Activated T-cell treated with anti-CD3 and anti-CD28 coated beads, Interleukin-2, amount 50 U/mL, for 24 hours (primary cell): ENCODE measurements around the gene MAGI1.

Experiments
- DNase-seq: peaks from one replicate; pipeline ENCODE4 v3.0.0-alpha.2; 2020
- H3K27ac Mint-ChIP-seq: 2 replicates; pipeline ENCODE4 v1.8.0; 2020; ENCODE audit warnings: mild to moderate bottlenecking, mixed read lengths
- H3K27me3 Mint-ChIP-seq: 2 replicates; pipeline ENCODE4 v1.8.0; 2020; ENCODE audit warnings: mixed read lengths
- H3K36me3 Mint-ChIP-seq: 2 replicates; pipeline ENCODE4 v1.8.0; 2020; ENCODE audit warnings: low read depth, mixed read lengths
- H3K4me1 Mint-ChIP-seq: 2 replicates; pipeline ENCODE4 v1.8.0; 2020; ENCODE audit warnings: low read depth, mixed read lengths
- H3K4me3 Mint-ChIP-seq: 2 replicates; pipeline ENCODE4 v1.8.0; 2020; ENCODE audit warnings: mild to moderate bottlenecking, moderate library complexity, mixed read lengths
- H3K9me3 Mint-ChIP-seq: 2 replicates; pipeline ENCODE4 v1.8.0; 2020; ENCODE audit warnings: mixed read lengths

Gene MAGI1

DNA sequence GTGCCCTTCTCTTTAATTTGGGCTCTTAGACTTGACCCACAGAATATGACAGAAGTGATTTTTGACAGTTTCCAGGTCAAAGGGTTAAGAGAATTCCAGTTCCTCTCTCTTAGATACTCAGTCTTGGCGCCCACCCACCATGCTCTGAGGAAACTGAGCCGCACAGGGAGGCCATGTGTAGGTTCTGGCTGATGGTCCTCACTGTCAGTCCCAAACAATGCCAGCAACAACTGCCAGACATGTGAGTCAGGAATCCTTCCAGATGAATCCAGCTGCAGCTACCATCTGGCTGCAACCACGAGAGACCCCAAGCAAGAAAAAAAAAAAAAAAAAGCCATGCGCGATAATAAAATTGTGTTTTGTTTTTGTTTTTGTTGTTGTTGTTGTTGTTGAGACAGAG is 326.6 kb downstream of the MAGI1 start:
- Mint-ChIP-seq H3K36me3 (no peaks in the 10 kb centered on the region), H3K9me3 (peaks cover 2% of the 10 kb centered on the region), H3K4me3 (no peak overlapping the region), H3K27me3 (no peaks in the 10 kb centered on the region), H3K27ac (no peak overlapping the region), H3K4me1 (no peaks in the 10 kb centered on the region)
- no peak for DNase-seq

DNA sequence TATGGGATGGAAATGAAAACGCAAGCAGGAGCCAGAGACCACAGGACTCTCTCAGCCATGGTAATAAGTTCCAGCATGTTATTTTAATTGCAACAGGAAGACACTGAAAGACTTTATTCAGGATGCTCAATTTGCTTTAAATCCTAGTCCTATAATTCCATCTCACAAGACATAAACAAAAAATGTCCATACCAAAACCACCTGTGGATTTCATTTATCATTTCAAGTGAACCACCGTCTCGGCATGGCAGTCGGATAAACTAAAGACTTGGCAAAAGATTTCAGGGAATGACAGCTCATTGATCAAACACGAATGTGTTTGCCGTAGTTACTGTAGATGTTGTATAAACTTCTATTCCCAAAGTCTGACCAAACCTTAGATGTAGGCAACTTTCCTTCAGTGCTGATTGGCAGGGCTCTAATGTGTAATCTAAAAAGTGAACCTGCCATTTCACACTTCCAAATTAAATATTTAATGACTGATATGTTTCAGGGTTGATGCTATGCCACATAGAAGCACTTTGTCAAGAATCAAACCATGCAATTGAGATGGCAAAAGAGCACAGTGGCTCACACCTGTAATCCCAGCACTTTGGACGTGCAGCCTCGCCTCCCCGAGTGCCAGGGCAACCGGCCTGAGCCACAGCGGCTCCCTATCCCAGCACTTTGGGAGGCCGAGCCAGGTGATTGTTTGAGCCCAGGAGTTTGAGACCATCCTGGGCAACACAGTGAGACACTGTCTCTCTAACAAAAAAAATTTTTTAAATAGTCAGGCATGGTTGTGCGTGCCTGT is 331.7 kb downstream of the MAGI1 start:
- no peak overlapping the region for H3K27ac Mint-ChIP-seq
- no peaks in the 10 kb centered on the region for H3K36me3 Mint-ChIP-seq
- H3K4me1 Mint-ChIP-seq: no peaks in the 10 kb centered on the region
- DNase-seq: no peak
- no peaks in the 10 kb centered on the region for H3K27me3 Mint-ChIP-seq
- H3K4me3 Mint-ChIP-seq: no peak overlapping the region
- peaks cover 2% of the 10 kb centered on the region for H3K9me3 Mint-ChIP-seq

DNA sequence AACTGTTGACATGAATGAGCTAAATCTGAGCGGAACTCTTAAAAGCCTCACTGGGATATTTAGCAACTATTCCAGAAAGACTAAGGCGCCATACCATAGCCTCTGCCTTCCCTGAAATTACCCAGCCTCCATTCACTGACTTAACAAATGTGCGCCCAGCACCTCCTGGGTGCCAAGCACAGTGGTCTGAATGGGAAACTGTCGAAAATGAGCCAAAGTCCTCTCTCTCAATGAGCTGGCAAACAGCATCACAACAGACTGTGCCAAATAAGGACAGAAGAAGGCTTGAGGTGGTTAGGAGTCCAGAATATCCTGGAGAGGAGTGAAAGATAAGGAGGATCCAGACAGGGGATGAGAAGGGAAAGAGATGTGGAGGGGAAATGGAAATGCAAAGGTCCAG is 332.4 kb downstream of the MAGI1 start:
- Mint-ChIP-seq H3K9me3 (peaks cover 2% of the 10 kb centered on the region), H3K27me3 (no peaks in the 10 kb centered on the region), H3K4me3 (no peak overlapping the region), H3K36me3 (no peaks in the 10 kb centered on the region), H3K4me1 (no peaks in the 10 kb centered on the region), H3K27ac (no peak overlapping the region)
- no peak for DNase-seq

DNA sequence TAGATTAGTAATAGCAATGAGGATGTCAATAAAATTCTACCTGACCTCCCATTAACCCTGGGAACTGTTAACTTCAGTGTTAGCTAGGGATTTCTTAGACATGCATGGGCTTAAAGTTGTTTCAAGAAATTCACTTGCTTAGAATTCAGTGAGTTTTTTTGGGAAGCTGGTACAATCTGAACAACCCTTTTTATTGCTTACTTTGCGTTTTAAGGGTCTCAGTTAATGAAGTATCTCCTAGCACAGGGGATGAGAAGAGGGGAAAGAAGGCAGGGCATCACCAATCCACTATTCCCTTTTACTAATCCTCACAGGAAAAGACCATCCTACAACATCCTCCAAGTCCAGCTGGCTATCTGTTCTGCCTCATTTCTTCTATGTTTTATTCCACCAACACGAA is 334.9 kb downstream of the MAGI1 start:
- Mint-ChIP-seq H3K9me3 (peaks cover 2% of the 10 kb centered on the region), H3K27me3 (no peaks in the 10 kb centered on the region), H3K27ac (no peak overlapping the region), H3K4me3 (no peak overlapping the region), H3K4me1 (no peaks in the 10 kb centered on the region), H3K36me3 (no peaks in the 10 kb centered on the region)
- no peak for DNase-seq

DNA sequence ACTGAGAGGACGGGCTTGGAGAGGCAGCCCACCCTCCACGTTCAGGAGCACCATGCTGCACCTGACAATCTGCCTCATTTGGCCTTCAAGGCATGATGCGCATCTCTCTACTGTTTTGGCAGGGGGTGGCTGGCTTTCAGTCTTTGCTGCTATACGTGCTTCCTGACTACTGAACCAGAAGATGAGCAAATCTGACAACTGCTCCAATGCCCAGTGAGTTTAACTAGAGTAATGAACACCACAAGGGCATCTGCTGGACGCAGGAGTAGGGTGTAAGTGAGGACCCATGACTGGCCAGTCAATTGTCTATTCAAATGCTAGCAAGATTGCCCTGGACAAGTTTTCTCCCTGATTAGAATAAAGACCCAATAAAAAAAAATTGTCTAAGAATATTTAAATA is 335.7 kb downstream of the MAGI1 start:
- H3K9me3 Mint-ChIP-seq: peaks cover 2% of the 10 kb centered on the region
- no peaks in the 10 kb centered on the region for H3K27me3 Mint-ChIP-seq
- no peaks in the 10 kb centered on the region for H3K36me3 Mint-ChIP-seq
- H3K4me1 Mint-ChIP-seq: no peaks in the 10 kb centered on the region
- no peak overlapping the region for H3K4me3 Mint-ChIP-seq
- no peak overlapping the region for H3K27ac Mint-ChIP-seq
- no peak for DNase-seq

DNA sequence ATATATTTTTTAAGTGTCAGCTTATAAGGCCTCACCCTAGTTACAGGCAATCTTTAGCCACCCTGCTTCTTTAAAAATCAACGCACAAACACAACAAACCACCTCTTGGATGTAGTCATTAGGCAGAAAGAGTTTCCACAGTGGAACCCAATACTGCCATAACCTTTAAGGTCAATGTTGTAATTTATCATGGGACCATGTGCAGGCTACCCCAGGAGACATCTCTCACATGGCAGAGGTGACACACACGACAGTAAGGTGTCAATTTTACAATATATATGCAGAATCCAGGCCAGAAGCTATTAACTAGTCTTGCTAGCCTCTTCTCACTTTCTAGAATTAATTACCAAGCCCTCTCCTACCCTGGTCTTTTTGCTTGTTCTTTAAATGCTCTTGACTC is 336.5 kb downstream of the MAGI1 start:
- H3K4me1 Mint-ChIP-seq: no peaks in the 10 kb centered on the region
- DNase-seq: no peak
- no peaks in the 10 kb centered on the region for H3K36me3 Mint-ChIP-seq
- H3K27ac Mint-ChIP-seq: no peak overlapping the region
- no peaks in the 10 kb centered on the region for H3K27me3 Mint-ChIP-seq
- H3K4me3 Mint-ChIP-seq: no peak overlapping the region
- peaks cover 2% of the 10 kb centered on the region for H3K9me3 Mint-ChIP-seq

DNA sequence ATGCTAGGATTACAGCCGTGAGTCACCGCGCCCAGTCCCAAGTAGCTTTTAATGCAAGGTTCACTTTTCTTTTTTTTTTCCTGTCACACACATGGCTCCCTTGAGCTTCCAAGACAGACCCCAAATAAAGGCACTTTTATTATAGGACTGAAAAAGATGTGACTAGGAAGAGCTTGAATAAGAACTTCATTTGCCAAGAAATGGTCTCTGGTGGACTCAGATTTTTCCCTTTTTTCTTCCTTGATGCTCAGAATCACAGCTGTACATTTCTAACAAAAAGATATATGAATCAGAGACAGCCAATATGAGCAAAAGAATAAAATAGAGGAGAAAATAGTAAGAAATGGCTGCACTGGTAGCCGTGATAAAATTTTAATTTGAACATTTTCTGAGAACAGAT is 337.2 kb downstream of the MAGI1 start:
- H3K27ac Mint-ChIP-seq: no peak overlapping the region
- no peak for DNase-seq
- peaks cover 2% of the 10 kb centered on the region for H3K9me3 Mint-ChIP-seq
- H3K27me3 Mint-ChIP-seq: no peaks in the 10 kb centered on the region
- no peaks in the 10 kb centered on the region for H3K36me3 Mint-ChIP-seq
- no peaks in the 10 kb centered on the region for H3K4me1 Mint-ChIP-seq
- H3K4me3 Mint-ChIP-seq: no peak overlapping the region

GRCh38 chr3:65689436-65689835 is 349.3 kb downstream of the MAGI1 start:
- no peaks in the 10 kb centered on the region for H3K36me3 Mint-ChIP-seq
- no peaks in the 10 kb centered on the region for H3K27me3 Mint-ChIP-seq
- H3K4me3 Mint-ChIP-seq: no peak overlapping the region
- H3K27ac Mint-ChIP-seq: no peak overlapping the region
- H3K9me3 Mint-ChIP-seq: no peaks in the 10 kb centered on the region
- no peak for DNase-seq
- H3K4me1 Mint-ChIP-seq: no peaks in the 10 kb centered on the region

DNA sequence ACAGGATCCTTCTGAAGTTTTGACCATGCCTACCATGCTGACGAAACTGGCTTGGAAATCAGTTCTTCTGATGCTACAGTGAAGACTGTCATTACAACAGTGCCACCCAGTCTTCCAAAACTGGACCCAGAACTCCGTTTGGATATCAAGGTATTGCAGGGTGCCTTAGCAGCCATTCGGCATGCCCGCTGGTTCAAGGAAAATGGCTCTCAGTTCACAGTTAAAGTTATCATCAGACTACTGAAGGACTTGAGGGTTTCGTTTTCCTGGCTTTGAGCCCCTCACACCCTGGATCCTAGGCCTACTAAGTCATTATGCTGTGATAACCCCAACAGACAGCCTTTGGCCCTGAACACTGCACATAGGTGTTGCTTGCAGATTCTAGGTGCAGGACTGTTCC is 351.0 kb downstream of the MAGI1 start:
- Mint-ChIP-seq H3K4me3 (no peak overlapping the region), H3K9me3 (no peaks in the 10 kb centered on the region)
- DNase-seq: no peak

GRCh38 chr3:65685621-65686235 is 353.0 kb downstream of the MAGI1 start:
- H3K9me3 Mint-ChIP-seq: no peaks in the 10 kb centered on the region
- no peak overlapping the region for H3K4me3 Mint-ChIP-seq
- no peaks in the 10 kb centered on the region for H3K36me3 Mint-ChIP-seq
- no peak for DNase-seq
- H3K27ac Mint-ChIP-seq: no peak overlapping the region
- H3K4me1 Mint-ChIP-seq: no peaks in the 10 kb centered on the region
- H3K27me3 Mint-ChIP-seq: no peaks in the 10 kb centered on the region

More for the DNA sequence above, 351.0 kb downstream of the MAGI1 start:
- Mint-ChIP-seq H3K36me3 (no peaks in the 10 kb centered on the region), H3K27me3 (no peaks in the 10 kb centered on the region), H3K27ac (no peak overlapping the region), H3K4me1 (no peaks in the 10 kb centered on the region)

DNA sequence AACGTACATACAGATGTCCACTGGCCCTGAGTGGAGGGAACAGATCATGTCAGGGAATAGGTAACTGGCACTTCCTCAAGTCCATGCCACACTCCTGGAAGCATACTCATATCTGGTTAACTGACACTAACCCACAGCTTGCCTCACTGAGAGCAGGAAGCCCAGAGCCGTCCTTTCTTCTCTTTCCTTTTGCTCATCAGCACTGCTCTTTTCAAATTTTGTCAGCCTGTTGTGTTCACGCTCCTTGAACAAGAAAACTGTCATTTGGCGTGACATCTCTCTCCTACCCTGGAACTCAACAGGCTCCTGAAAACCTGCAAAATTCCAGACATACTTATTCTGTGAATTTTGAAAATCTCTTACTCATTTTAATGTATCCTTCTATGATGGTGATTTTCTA is 360.2 kb downstream of the MAGI1 start:
- Mint-ChIP-seq H3K4me3 (no peak overlapping the region), H3K36me3 (no peaks in the 10 kb centered on the region), H3K27ac (no peak overlapping the region), H3K4me1 (no peaks in the 10 kb centered on the region), H3K27me3 (no peaks in the 10 kb centered on the region), H3K9me3 (no peaks in the 10 kb centered on the region)
- no peak for DNase-seq

GRCh38 chr3:65677486-65678010 is 361.2 kb downstream of the MAGI1 start:
- Mint-ChIP-seq H3K4me3 (no peak overlapping the region), H3K4me1 (no peaks in the 10 kb centered on the region), H3K9me3 (no peaks in the 10 kb centered on the region), H3K36me3 (no peaks in the 10 kb centered on the region), H3K27me3 (no peaks in the 10 kb centered on the region), H3K27ac (no peak overlapping the region)
- DNase-seq: no peak

DNA sequence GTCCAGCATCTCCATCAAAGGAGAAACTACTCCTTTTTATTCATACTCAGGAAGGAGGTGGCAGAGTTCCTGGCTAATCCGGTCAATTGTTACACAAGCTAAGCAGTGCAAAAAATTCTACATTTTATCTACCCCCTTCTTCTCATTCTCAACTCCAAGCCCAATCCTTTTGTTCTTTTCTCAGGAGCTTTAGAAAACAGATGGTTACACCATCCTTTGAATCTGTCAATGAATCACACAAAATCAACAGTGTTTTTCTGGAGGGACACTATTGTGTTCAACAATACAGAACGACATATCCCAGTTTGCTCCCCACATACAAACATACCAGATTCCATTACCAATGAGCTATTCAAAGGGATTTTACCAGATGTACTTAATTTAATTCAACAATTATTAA is 362.1 kb downstream of the MAGI1 start:
- Mint-ChIP-seq H3K36me3 (no peaks in the 10 kb centered on the region), H3K4me1 (no peaks in the 10 kb centered on the region), H3K27me3 (no peaks in the 10 kb centered on the region), H3K4me3 (no peak overlapping the region), H3K27ac (no peak overlapping the region), H3K9me3 (no peaks in the 10 kb centered on the region)
- DNase-seq: no peak

GRCh38 chr3:65675011-65675410 is 363.7 kb downstream of the MAGI1 start:
- Mint-ChIP-seq H3K27ac (no peak overlapping the region), H3K27me3 (no peaks in the 10 kb centered on the region), H3K9me3 (no peaks in the 10 kb centered on the region), H3K4me3 (no peak overlapping the region), H3K4me1 (no peaks in the 10 kb centered on the region), H3K36me3 (no peaks in the 10 kb centered on the region)
- no peak for DNase-seq

GRCh38 chr3:65674226-65674625 is 364.5 kb downstream of the MAGI1 start:
- Mint-ChIP-seq H3K4me1 (no peaks in the 10 kb centered on the region), H3K27me3 (no peaks in the 10 kb centered on the region), H3K36me3 (no peaks in the 10 kb centered on the region), H3K27ac (no peak overlapping the region), H3K4me3 (no peak overlapping the region), H3K9me3 (no peaks in the 10 kb centered on the region)
- no peak for DNase-seq
